ENCODE results near the gene KRTAP4-12.
"Not testable (repeated sequence)": the region's sequence is repeated elsewhere in the genome, so short reads cannot be mapped to it uniquely, and the experiment has no call there.

The KRTAP4-12 gene

DNA sequence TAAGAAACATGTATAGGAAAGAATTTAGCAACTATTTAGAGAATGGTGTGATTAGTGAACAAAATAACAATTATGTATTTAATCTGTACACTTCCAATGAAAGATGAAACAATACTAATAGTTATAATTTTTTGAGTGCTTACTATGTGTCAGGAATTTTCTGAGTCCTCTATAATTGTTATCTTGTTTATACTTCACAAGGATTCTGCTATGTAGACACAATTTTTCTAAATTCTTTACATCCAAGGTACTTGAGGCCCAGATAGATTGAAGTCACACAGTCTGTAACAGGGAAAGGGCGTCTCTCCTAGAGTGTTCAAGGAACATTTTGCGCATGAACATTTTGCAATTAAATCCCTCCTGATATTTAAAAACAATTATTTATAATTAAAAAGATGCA lies 1.1 kb upstream of the KRTAP4-12 start:
- DNase-seq = no peak

DNA sequence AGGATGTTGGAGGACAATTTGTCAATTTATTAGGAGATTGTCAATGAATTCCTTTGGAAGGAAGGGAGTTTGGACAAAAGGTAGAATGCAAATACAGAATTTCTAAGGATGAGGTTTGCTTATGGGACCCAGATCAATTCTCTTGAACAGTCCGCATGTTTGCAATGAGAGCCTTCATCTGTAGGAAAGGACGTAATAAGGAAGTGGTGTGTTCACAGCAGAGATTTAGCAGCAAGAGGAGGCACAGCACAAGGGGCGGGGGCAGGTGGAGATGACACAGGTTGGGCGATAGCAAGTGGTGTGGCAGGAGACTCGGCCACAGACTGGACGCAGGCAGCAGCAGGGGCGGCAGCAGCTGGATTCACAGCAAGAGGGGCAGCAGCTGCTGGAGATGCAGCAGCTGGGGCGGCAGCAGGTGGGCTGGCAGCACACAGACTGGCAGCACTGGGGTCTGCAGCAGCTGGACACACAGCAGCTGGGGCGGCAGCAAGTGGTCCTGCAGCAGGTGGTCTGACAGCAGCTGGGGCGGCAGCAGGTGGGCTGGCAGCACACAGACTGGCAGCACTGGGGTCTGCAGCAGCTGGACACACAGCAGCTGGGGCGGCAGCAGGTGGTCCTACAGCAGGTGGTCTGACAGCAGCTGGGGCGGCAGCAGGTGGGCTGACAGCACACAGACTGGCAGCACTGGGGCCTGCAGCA lies 541 bp downstream of the KRTAP4-12 start:
- DNase-seq = not testable (repeated sequence)

- no peak for DNase-seq
These were observed 2.2 kb downstream of the KRTAP4-12 start for GRCh38 chr17:41121742-41122141.

GRCh38 chr17:41119696-41120690 lies 4.0 kb downstream of the KRTAP4-12 start:
- DNase-seq = not testable (repeated sequence)

- no peak for DNase-seq
These were observed 5.3 kb downstream of the KRTAP4-12 start for GRCh38 chr17:41118721-41119120.

- DNase-seq = not testable (repeated sequence)
These were observed 6.1 kb downstream of the KRTAP4-12 start, which contains the start of gene KRTAP4-11 for GRCh38 chr17:41117846-41118386. Gene KRTAP4-11, minus strand, starts transcription at chr17:41118373. Its CDS starts 58 bp downstream, at chr17:41118315.

GRCh38 chr17:41116297-41116696 lies 7.7 kb downstream of the KRTAP4-12 start:
- DNase-seq = no peak

DNA sequence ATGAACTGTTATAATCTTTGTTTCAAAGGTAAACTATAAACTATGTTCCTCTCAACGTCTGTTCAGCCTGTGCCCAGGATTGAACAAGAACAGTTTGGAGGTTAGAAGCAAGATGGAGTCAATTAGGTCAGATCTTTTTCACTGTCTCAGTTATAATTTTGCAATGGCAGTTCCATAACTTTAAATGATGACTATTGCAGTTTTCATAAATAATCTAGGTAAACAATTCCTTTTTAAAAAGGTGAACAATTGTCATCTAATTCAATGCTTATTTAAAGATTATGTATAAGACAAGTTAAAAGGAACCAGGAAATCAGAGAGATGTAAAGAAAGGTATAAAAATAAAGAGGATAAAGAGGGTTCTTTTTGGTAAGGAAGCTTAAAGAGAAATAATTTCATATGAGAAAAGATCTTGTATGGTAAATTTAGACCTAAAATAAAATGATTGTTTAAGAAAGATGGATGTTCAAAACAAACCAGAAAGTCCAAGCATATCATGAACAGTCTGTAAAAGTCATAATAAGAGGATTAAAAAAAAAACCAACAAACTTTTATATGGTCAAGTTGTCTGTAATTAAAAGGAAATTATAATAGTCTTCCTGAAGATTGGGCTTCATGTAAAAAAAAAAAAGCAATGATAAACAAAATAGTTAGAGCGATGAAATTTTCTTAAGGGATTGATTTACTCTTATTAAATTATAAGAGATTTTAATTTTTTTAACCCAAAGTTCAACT lies 12.7 kb downstream of the KRTAP4-12 start:
- no peak for DNase-seq

DNA sequence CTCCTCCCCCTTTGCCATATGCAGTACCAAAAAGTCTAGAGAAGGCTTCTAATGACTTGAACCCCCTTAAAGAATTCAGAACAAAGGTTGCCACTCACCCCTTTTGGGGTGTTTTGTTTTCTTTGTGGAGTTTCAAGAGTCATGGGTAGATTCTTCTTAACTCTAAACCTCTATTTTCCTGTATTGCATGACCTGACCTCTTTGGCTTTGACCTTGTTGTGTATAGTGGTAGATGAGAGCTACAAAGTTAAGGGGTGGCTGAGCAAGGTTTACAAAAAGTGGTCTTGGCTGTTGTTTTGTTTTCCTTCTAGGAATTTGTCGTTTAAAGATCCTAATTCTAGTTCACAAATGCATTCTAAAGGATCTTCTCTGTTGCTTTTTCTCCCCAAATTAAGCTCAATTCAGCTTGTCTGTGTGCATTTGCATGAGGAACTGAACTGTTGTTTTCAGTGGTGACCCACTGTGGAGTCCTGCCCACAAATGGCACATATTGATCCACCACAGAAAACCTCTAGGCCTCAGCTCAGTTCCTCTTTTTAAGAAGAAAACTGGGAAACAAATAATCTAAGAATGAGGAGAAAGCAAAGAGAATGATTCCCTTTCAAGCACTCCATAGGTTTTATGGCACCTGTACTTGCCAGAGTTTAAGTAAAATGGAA lies 15.1 kb downstream of the KRTAP4-12 start:
- not testable (repeated sequence) for DNase-seq

DNA sequence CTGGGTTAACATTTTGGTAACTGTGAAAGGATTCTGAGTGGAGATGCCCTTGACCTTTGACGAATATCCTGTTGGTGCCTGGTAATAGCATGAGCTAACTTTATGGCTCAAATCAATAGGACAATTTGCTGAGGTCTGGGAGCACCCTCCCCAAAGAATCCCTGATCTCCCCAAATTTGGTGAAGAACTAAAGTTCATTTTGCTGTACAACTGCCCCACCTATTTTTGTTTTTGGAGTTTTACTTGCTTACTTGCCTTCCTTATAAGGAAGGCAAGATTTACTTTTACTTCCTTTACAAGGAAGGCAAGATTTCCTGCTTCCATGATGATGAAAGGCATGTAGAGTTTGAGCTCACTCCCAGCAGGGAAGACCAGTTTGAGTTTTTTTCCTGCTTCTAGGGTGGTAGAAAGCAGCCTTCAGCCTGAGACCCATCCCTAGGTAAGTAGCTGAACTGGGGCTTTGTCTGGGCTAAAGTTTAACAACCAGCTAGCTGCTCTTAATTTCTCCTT lies 16.0 kb downstream of the KRTAP4-12 start:
- DNase-seq = no peak

DNA sequence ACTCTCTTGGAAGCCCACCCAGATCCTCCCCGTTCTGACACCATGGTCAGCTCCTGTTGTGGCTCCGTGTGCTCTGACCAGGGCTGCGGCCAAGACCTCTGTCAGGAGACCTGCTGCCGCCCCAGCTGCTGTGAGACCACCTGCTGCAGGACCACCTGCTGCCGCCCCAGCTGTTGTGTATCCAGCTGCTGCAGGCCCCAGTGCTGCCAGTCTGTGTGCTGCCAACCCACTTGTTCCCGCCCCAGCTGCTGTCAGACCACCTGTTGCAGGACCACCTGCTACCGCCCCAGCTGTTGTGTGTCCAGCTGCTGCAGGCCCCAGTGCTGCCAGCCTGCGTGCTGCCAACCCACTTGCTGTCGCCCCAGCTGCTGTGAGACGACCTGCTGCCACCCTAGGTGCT lies 18.6 kb downstream of the KRTAP4-12 start, which contains the start of gene KRTAP4-9:
KRTAP4-9 (plus strand) TSS at position 43 of the 400 bp plus-strand sequence; CDS start at position 43, 0 bp downstream.
- DNase-seq = not testable (repeated sequence)

DNA sequence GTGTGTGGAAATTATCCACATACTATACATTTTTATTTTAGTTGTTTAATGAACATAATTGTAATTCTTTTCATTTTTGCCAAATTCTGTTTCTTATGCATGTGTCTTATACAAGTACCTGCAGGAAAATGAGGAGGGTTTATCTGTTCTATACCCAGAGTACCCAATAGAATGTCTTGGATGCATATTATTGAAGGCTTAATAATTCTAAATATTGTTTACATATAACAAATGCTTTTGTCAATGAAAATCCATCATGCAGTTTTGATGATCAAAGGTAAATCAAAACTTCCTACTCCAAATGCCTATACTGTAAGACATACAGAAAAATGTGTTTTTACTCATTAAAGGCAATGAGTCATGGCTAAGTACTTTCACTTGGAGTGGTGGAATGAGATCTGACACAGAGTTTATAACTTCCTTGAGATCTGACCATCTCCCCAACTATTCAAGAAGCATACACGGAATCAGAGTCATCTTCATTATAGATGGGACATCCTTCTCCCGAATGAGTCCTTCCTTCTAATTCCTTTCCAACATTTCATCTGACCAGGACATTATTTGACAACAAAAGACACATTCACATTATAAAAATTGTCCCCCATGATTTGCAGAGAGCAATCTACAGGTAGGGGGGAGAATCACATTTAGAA lies 19.5 kb downstream of the KRTAP4-12 start:
- DNase-seq = not testable (repeated sequence)

DNA sequence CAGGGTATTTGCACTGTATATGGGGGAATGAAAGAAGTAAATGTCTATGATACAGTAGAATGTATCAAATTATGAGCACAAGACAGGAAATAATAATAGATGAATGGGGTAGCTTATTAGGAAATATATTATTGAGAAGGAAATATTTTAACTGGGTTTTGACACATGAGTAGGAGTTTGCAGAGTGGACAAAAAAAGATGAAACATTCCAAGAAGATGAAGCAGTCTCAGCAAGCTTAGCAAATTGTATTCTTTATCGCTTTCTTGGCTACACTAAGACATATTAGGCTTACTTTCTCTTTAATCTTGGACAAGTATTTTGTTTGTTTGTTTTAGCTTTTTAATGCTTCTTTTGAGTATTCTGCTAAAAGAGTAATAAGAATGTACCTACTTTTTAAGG lies 20.1 kb downstream of the KRTAP4-12 start:
- no peak for DNase-seq

GRCh38 chr17:41101586-41102259 lies 22.3 kb downstream of the KRTAP4-12 start, which contains the start of gene KRTAP4-16:
Gene KRTAP4-16, minus strand, starts transcription at chr17:41102209. Its CDS starts 0 bp downstream, at chr17:41102209.
- no peak for DNase-seq

DNA sequence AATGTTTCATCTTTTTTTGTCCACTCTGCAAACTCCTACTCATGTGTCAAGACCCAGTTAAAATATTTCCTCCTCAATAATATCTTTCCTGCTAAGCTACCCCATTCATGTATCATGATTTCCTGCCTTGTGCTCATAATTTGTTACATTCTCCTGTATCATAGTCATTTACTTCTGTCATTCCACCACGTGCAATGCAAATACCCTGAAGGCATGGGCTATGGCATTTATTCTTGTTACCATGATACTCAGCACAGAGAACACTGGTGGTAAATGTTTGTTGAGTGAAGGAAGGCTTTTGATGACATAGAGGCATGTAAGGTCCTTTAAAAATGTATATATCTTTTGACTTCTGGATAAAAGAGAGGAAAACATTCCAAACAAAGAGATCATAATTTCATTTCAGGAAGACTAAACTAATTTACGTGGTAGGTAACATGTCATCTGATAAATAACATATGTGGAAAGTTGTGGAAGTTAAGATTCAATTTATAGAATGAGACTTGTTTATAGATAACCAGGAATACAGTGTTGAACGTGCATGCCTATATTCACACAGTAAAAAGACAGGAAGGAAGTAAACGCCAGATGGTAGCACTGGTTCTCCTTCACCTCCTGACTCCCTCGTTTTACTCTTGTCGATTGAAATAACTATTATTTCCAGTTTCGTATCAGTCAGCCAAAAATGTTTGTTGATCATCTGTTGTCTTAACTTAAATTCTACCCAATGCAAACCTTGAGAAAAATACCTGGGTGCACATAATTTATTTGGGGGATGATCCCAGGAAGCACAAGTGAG lies 24.1 kb downstream of the KRTAP4-12 start:
- DNase-seq = not testable (repeated sequence)

DNA sequence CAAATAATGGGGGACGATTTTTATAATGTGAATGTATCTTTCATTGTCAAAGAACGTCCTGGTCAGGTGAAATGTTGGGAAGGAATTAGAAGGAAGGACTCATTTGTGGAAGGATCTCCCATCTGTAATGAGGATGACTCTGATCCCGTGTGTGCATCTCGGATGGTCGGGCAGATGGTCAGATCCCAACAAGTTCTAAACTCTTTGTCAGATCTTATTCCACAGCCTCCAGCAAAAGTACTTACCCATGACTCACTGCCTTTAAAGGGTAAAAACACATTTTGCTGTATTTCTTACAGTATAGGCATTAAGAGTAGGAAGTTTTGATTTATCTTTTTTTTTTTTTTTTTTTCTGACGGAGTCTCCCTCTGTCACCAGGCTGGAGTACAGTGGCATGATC lies 25.5 kb downstream of the KRTAP4-12 start:
- no peak for DNase-seq

- no peak for DNase-seq
These were observed 25.9 kb downstream of the KRTAP4-12 start, which contains the start of gene KRTAP4-8 for GRCh38 chr17:41098042-41098441. Gene KRTAP4-8, minus strand, starts transcription at chr17:41098142. Its CDS starts 58 bp downstream, at chr17:41098084.

- DNase-seq = no peak
These were observed 27.9 kb downstream of the KRTAP4-12 start for GRCh38 chr17:41096055-41096454.

- not testable (repeated sequence) for DNase-seq
These were observed 35.1 kb downstream of the KRTAP4-12 start for GRCh38 chr17:41088760-41089352.

Data from activated CD4-positive, alpha-beta T cell treated with anti-CD3 and anti-CD28 coated beads, Interleukin-2, amount 50 U/mL, for 48 hours (primary cell).